Measurements from ENCODE around the gene TCP11L2.

DNA sequence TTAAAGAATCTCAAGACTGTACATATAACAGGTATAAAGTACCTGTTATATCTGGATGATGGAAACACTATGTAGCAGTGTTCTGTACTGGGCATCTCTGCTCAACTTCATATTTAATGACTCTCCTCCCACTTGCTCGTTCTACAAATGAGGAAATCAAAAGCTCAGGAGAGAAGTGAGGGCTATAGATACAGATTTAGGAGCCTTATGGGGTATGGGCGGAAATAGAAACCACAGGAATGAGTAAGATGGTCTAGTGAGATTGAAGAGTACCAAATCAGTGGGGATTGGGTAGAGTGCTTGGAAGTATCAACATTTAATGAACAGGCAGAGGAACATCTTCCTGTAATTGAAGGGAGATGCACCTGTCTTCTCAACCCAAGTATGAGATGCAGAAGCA lies 31.2 kb downstream of the TCP11L2 start:
- TF ChIP-seq, protein P1, sequence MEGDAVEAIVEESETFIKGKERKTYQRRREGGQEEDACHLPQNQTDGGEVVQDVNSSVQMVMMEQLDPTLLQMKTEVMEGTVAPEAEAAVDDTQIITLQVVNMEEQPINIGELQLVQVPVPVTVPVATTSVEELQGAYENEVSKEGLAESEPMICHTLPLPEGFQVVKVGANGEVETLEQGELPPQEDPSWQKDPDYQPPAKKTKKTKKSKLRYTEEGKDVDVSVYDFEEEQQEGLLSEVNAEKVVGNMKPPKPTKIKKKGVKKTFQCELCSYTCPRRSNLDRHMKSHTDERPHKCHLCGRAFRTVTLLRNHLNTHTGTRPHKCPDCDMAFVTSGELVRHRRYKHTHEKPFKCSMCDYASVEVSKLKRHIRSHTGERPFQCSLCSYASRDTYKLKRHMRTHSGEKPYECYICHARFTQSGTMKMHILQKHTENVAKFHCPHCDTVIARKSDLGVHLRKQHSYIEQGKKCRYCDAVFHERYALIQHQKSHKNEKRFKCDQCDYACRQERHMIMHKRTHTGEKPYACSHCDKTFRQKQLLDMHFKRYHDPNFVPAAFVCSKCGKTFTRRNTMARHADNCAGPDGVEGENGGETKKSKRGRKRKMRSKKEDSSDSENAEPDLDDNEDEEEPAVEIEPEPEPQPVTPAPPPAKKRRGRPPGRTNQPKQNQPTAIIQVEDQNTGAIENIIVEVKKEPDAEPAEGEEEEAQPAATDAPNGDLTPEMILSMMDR (IDR thresholded peaks at IDR 0.05) = no peak
- TF ChIP-seq POLR2A (IDR thresholded peaks at IDR 0.05; ENCODE audit: low read depth) (no peak), EP300 (IDR thresholded peaks at IDR 0.05) (no peak), POLR2AphosphoS5 (IDR thresholded peaks at IDR 0.05) (no peak)

Data from esophagus muscularis mucosa (tissue), 4 donors.